ENCODE data around the gene MIX23. TPM values are rescaled to one million over a fixed set of nuclear protein-coding genes. Genes with fewer than 3 reads are reported as not detected.

Gene MIX23
- 16.1 TPM for total RNA-seq

GRCh38 chr3:122382888-122383666 lies at the start of gene MIX23:
MIX23 (minus strand) TSS chr3:122383231; CDS start chr3:122383224, 7 bp downstream.
- peaks cover 23% of the 10 kb centered on the region for H3K4me1 ChIP-seq (ENCODE audit: insufficient read depth, low read length)
- peak within 1 kb of the TSS; percentile 80 for H3K4me3 ChIP-seq (ENCODE audit: low read length)
- H3K27me3 ChIP-seq (ENCODE audit: insufficient read depth, low read length): no peaks in the 10 kb centered on the region
- H3K9me3 ChIP-seq (ENCODE audit: low read depth, low read length): no peaks in the 10 kb centered on the region

GRCh38 chr3:122430371-122430770 lies 47.3 kb upstream of the MIX23 start:
- Histone ChIP-seq H3K4me3 (ENCODE audit: low read length) (no peak overlapping the region), H3K9me3 (ENCODE audit: low read depth, low read length) (no peaks in the 10 kb centered on the region), H3K27me3 (ENCODE audit: insufficient read depth, low read length) (no peaks in the 10 kb centered on the region)

DNA sequence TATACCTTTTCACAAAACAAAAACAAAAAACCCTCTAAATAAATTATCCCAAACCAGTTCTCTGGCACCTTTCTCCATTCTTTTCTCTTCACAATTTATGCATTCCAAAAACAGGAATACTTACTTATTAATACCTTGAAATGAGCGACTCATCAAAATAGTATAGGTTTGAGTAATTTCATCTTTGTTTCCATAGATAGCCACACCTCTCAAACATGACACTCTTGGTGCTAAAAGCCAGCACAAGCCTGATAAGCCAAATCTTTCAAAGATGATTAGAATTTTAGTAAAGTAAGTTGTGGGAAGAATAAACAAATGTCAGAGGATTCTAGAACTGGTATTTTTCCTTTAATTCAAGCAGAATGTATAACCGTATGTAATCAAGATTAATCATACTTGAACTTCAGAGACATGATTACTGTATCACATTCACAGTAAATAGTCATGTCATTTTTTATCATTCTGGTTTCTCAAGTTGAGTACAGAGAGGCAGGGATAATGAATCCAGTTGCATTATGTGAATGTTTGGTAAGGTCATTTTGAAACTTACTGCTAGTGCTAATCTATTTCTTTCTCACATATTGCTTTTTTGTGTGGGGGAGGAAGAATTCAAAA lies 44.9 kb upstream of the MIX23 start:
- no peaks in the 10 kb centered on the region for H3K9me3 ChIP-seq (ENCODE audit: low read depth, low read length)

More at GRCh38 chr3:122430371-122430770, 47.3 kb upstream of the MIX23 start:
- no peaks in the 10 kb centered on the region for H3K4me1 ChIP-seq (ENCODE audit: insufficient read depth, low read length)

DNA sequence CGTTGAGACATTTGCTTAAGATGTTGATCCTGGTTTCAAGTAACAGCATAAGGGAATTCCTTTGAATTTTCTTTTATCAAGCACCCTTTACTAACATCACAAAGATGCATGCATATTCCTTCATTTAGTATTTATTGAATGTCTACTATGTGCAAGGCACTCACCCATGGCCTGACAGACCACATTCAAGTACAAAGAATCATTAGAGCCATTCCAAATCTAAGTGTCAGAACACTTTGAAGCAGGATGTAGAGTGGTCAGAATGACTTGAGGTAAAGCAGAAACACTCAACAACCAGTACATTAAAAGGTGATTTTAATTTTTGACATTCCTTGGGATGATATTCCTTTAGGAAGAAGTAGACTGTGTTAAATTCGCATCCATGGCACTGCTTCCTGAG lies 38.8 kb upstream of the MIX23 start:
- Histone ChIP-seq H3K27me3 (ENCODE audit: insufficient read depth, low read length) (no peaks in the 10 kb centered on the region), H3K4me3 (ENCODE audit: low read length) (no peak overlapping the region), H3K4me1 (ENCODE audit: insufficient read depth, low read length) (peaks cover 5% of the 10 kb centered on the region), H3K9me3 (ENCODE audit: low read depth, low read length) (no peaks in the 10 kb centered on the region)

More for the DNA sequence above, 44.9 kb upstream of the MIX23 start:
- Histone ChIP-seq H3K4me3 (ENCODE audit: low read length) (no peak overlapping the region), H3K27me3 (ENCODE audit: insufficient read depth, low read length) (no peaks in the 10 kb centered on the region), H3K4me1 (ENCODE audit: insufficient read depth, low read length) (no peaks in the 10 kb centered on the region)

- H3K4me1 ChIP-seq (ENCODE audit: insufficient read depth, low read length): peaks cover 8% of the 10 kb centered on the region
- H3K27me3 ChIP-seq (ENCODE audit: insufficient read depth, low read length): no peaks in the 10 kb centered on the region
- no peaks in the 10 kb centered on the region for H3K9me3 ChIP-seq (ENCODE audit: low read depth, low read length)
- H3K4me3 ChIP-seq (ENCODE audit: low read length): no peak overlapping the region
Measured at GRCh38 chr3:122421101-122421500, 38.1 kb upstream of the MIX23 start.

DNA sequence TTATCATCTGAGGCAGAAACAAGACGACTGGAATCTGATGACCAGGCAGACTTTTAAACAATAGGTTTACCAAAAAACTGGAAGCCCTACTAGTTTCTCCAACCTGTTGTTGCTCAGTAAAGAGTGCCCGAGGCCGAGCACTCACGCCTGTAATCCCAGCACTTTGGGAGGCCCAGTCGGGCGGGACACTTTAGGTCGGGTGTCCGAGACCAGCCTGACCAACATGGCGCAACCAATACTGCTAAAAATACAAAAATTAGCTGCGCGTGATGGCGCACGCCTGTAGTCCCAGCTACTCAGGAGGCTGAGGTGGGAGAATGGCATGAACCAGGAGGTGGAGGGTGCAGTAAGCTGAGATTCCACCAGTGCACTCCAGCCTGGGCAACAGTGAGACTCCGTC lies 33.9 kb upstream of the MIX23 start:
- Histone ChIP-seq H3K4me1 (ENCODE audit: insufficient read depth, low read length) (peaks cover 19% of the 10 kb centered on the region), H3K4me3 (ENCODE audit: low read length) (peak overlapping the region; percentile 73), H3K27me3 (ENCODE audit: insufficient read depth, low read length) (no peaks in the 10 kb centered on the region), H3K9me3 (ENCODE audit: low read depth, low read length) (no peaks in the 10 kb centered on the region)

DNA sequence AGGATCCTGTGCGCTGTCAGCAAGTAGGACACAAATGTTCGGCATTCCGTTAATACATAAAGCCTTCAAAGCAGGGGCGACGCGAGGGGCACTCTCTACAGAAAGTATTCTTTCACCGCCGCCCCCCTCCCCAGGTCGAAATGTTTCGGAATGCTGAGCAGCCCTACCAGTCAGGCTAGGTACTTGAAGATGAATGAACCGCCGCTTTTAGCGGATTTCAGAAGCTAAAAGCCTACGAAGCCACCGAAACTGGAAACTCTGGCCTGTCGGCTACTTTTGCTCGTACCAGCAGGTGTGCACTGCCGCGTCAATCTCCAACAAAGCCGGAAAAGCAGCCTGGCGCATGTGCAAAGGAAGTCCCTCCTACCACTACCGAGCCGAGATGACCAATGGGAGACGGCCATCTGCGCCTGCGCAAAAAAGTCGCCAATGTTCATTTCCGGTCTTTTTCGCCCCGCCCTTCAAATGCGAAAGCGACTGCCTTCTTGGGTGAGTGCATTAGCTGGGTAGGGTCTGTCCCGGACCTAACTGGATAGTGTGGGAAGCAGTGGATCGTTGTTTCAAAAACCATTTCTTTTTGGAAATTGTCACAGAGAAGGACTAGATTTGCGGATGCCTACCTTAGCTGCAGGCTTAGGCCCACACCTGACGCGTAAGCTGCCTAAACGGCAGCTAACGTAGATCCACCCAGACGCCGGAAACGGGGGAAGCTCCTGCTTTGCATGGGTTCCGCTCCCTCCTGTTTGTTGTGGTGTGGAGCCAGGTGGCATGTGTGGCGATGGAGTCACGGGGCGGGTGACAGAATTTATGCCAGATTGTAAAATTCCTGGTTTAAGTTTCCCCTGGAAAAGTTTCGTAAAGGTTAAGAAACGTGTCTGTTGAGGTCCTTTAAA lies 33.0 kb upstream of the MIX23 start, which contains the start of gene WDR5B:
WDR5B (minus strand) TSS at position 301 of the 893 bp plus-strand sequence. CDS start 534 bp downstream, outside the sequence.
- peaks cover 19% of the 10 kb centered on the region for H3K4me1 ChIP-seq (ENCODE audit: insufficient read depth, low read length)
- H3K9me3 ChIP-seq (ENCODE audit: low read depth, low read length): no peaks in the 10 kb centered on the region
- H3K27me3 ChIP-seq (ENCODE audit: insufficient read depth, low read length): no peaks in the 10 kb centered on the region
- H3K4me3 ChIP-seq (ENCODE audit: low read length): peak within 1 kb of the TSS; percentile 73

DNA sequence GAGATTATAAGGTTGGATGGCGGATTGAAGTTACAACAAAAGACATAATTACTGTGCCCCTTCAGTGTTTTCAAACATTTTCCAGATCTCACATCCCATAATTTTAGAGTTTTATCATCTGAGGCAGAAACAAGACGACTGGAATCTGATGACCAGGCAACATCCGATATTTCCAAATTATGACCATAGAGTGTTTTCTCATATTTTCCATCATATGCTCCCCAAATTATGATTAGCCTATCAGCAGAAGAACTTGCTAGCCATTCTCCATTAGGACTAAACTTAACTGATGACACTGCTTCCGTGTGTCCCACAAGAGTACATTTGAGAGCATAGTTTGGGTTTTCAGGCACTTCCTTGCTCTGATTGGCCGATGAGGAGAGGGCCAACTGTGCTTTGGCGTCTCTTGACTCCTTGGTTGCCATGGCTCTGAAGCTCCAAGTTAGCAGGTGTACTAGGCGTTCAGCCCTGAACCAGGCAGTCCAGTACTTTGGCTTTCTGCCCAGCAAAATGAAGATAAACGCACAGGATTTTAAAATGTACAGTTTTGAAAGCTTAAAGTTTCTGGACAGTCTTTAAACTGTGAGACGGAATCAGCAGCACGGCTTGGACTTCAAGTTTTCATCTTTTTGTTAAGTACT lies 32.2 kb upstream of the MIX23 start:
- H3K4me1 ChIP-seq (ENCODE audit: insufficient read depth, low read length): peaks cover 20% of the 10 kb centered on the region
- peak overlapping the region; percentile 73 for H3K4me3 ChIP-seq (ENCODE audit: low read length)
- no peaks in the 10 kb centered on the region for H3K27me3 ChIP-seq (ENCODE audit: insufficient read depth, low read length)
- H3K9me3 ChIP-seq (ENCODE audit: low read depth, low read length): no peaks in the 10 kb centered on the region

DNA sequence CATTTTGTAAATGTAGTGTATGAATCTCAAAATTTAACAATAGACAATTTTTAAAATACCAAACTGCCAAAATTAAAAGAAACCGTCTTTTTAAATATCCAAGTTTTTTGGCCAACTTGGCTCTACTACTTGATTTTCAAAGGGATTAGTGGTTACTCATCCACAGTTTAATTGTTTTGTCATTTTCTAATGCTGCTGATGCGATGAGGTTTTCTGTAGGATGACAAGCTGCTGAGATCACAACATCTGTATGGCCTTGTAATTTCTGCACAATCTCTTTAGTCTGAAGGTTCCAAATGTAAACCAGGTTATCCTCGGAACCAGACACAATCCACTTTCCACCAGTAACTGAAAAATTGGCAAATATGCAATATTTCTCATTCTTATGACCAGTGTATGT lies 31.4 kb upstream of the MIX23 start:
- Histone ChIP-seq H3K4me1 (ENCODE audit: insufficient read depth, low read length) (peaks cover 29% of the 10 kb centered on the region), H3K4me3 (ENCODE audit: low read length) (no peak overlapping the region), H3K27me3 (ENCODE audit: insufficient read depth, low read length) (no peaks in the 10 kb centered on the region), H3K9me3 (ENCODE audit: low read depth, low read length) (no peaks in the 10 kb centered on the region)

GRCh38 chr3:122410639-122411038 lies 27.6 kb upstream of the MIX23 start:
- no peak overlapping the region for H3K4me3 ChIP-seq (ENCODE audit: low read length)
- H3K9me3 ChIP-seq (ENCODE audit: low read depth, low read length): no peaks in the 10 kb centered on the region
- H3K27me3 ChIP-seq (ENCODE audit: insufficient read depth, low read length): no peaks in the 10 kb centered on the region
- H3K4me1 ChIP-seq (ENCODE audit: insufficient read depth, low read length): peaks cover 29% of the 10 kb centered on the region

- Histone ChIP-seq H3K9me3 (ENCODE audit: low read depth, low read length) (no peaks in the 10 kb centered on the region), H3K4me1 (ENCODE audit: insufficient read depth, low read length) (peaks cover 26% of the 10 kb centered on the region), H3K4me3 (ENCODE audit: low read length) (no peak overlapping the region), H3K27me3 (ENCODE audit: insufficient read depth, low read length) (no peaks in the 10 kb centered on the region)
Measured at GRCh38 chr3:122410111-122410510, 27.1 kb upstream of the MIX23 start.

GRCh38 chr3:122409446-122409845 lies 26.4 kb upstream of the MIX23 start:
- H3K27me3 ChIP-seq (ENCODE audit: insufficient read depth, low read length): no peaks in the 10 kb centered on the region
- H3K4me3 ChIP-seq (ENCODE audit: low read length): peak overlapping the region; percentile 25
- H3K4me1 ChIP-seq (ENCODE audit: insufficient read depth, low read length): peaks cover 19% of the 10 kb centered on the region
- H3K9me3 ChIP-seq (ENCODE audit: low read depth, low read length): no peaks in the 10 kb centered on the region

GRCh38 chr3:122407946-122408345 lies 24.9 kb upstream of the MIX23 start:
- Histone ChIP-seq H3K4me1 (ENCODE audit: insufficient read depth, low read length) (peaks cover 18% of the 10 kb centered on the region), H3K27me3 (ENCODE audit: insufficient read depth, low read length) (no peaks in the 10 kb centered on the region), H3K9me3 (ENCODE audit: low read depth, low read length) (no peaks in the 10 kb centered on the region), H3K4me3 (ENCODE audit: low read length) (no peak overlapping the region)

DNA sequence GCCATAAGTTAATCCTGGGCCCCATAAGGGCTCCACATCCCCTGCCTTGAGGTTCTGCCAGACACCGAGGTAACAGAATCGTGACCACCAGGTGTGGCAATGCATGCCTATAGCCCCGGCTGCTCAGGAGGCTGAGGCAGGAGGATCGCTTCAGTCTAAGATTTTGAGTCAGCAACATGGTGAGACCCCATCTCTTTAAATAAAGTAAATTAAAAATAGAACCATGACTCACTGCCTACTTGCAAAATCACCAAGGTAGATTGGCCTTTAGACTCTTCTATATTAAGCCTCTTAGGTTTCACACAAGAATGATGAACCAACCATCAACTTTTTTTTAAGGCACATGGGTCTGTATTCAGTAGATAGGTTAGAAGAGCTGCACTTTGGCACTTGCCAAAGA lies 23.2 kb upstream of the MIX23 start:
- no peaks in the 10 kb centered on the region for H3K27me3 ChIP-seq (ENCODE audit: insufficient read depth, low read length)
- no peaks in the 10 kb centered on the region for H3K9me3 ChIP-seq (ENCODE audit: low read depth, low read length)
- peaks cover 18% of the 10 kb centered on the region for H3K4me1 ChIP-seq (ENCODE audit: insufficient read depth, low read length)
- no peak overlapping the region for H3K4me3 ChIP-seq (ENCODE audit: low read length)

All from mononuclear cell (primary cell).